ENCODE measurements around the gene IPO13.

- TF ChIP-seq, protein P1, sequence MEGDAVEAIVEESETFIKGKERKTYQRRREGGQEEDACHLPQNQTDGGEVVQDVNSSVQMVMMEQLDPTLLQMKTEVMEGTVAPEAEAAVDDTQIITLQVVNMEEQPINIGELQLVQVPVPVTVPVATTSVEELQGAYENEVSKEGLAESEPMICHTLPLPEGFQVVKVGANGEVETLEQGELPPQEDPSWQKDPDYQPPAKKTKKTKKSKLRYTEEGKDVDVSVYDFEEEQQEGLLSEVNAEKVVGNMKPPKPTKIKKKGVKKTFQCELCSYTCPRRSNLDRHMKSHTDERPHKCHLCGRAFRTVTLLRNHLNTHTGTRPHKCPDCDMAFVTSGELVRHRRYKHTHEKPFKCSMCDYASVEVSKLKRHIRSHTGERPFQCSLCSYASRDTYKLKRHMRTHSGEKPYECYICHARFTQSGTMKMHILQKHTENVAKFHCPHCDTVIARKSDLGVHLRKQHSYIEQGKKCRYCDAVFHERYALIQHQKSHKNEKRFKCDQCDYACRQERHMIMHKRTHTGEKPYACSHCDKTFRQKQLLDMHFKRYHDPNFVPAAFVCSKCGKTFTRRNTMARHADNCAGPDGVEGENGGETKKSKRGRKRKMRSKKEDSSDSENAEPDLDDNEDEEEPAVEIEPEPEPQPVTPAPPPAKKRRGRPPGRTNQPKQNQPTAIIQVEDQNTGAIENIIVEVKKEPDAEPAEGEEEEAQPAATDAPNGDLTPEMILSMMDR (IDR thresholded peaks at IDR 0.05): no peak
- no peak for TF ChIP-seq POLR2A (IDR thresholded peaks at IDR 0.05)
Measured at GRCh38 chr1:44012404-44012803, 65.7 kb downstream of the IPO13 start.
